ENCODE measurements around the gene PRMT7.

- TF ChIP-seq ESRRA (CRISPR knock-in tag; IDR thresholded peaks at IDR 0.05; ENCODE audit: borderline replicate concordance) = no peak
- TF ChIP-seq, protein P1, sequence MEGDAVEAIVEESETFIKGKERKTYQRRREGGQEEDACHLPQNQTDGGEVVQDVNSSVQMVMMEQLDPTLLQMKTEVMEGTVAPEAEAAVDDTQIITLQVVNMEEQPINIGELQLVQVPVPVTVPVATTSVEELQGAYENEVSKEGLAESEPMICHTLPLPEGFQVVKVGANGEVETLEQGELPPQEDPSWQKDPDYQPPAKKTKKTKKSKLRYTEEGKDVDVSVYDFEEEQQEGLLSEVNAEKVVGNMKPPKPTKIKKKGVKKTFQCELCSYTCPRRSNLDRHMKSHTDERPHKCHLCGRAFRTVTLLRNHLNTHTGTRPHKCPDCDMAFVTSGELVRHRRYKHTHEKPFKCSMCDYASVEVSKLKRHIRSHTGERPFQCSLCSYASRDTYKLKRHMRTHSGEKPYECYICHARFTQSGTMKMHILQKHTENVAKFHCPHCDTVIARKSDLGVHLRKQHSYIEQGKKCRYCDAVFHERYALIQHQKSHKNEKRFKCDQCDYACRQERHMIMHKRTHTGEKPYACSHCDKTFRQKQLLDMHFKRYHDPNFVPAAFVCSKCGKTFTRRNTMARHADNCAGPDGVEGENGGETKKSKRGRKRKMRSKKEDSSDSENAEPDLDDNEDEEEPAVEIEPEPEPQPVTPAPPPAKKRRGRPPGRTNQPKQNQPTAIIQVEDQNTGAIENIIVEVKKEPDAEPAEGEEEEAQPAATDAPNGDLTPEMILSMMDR (IDR thresholded peaks at IDR 0.05) = no peak
- TF ChIP-seq CREB1 (CRISPR knock-in tag; IDR thresholded peaks at IDR 0.05) = no peak
- TF ChIP-seq, protein P2, sequence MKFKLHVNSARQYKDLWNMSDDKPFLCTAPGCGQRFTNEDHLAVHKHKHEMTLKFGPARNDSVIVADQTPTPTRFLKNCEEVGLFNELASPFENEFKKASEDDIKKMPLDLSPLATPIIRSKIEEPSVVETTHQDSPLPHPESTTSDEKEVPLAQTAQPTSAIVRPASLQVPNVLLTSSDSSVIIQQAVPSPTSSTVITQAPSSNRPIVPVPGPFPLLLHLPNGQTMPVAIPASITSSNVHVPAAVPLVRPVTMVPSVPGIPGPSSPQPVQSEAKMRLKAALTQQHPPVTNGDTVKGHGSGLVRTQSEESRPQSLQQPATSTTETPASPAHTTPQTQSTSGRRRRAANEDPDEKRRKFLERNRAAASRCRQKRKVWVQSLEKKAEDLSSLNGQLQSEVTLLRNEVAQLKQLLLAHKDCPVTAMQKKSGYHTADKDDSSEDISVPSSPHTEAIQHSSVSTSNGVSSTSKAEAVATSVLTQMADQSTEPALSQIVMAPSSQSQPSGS (CRISPR knock-in tag; IDR thresholded peaks at IDR 0.05; ENCODE audit: borderline replicate concordance, low read depth) = no peak
- TF ChIP-seq E2F5 (CRISPR knock-in tag; IDR thresholded peaks at IDR 0.05) = no peak
- no peak for TF ChIP-seq SP1 (CRISPR knock-in tag; conservative IDR thresholded peaks at IDR 0.05)
Observed at GRCh38 chr16:68368301-68368888, 57.6 kb downstream of the PRMT7 start.
